ENCODE results near the gene SUSD4. TPM values are rescaled to one million over a fixed set of nuclear protein-coding genes. Genes with fewer than 3 reads are reported as not detected.

Gene SUSD4
- total RNA-seq, 2 experiments from 2014 or later = 13.0 to 13.8 TPM

DNA sequence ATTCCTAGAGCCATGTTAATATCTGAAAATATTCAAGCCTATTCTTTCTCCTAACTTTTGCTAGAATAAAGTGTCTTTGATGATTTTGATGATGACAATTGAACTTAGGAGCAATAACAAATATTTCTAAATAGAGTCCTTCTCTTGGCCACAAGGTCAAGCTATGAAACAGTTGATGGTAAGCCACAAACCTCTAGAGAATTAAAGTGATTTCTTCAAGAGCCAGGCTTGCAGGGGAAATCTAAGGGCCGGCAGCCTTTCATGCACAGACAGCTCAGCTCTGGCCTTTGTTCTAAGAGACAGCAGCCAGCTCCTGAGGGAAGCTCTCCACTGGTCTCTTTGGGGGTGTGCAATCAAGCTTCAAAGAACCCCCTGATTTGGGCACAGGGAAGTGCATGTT lies 59.0 kb downstream of the SUSD4 start:
- ChIA-PET CTCF (no interaction called here), POLR2A (no interaction called here)
- DNase-seq (no peak), ATAC-seq (ENCODE audit: poor library complexity) (no peak)
- Histone ChIP-seq H3K9me3 (ENCODE audit: control insufficient read depth in 1 of 2, insufficient read depth in 1 of 2, low read length in 2 of 2) (peaks cover 0 to 3% of the 10 kb centered on the region in 2 experiments), H3K36me3 (ENCODE audit: insufficient read depth, low read length) (no peaks in the 10 kb centered on the region), H3K27ac (ENCODE audit: low read depth in 1 of 2, low read length in 2 of 2) (no peak overlapping the region), H3K4me3 (ENCODE audit: low read length) (no peak overlapping the region), H3K27me3 (ENCODE audit: control insufficient read depth in 1 of 2, insufficient read depth in 2 of 2, low read length in 2 of 2) (no peaks in the 10 kb centered on the region), H3K4me1 (ENCODE audit: insufficient read depth, low read length) (peaks cover 26% of the 10 kb centered on the region)
- H3K36me3 Mint-ChIP-seq (ENCODE audit: low read depth) = peaks cover 6% of the 10 kb centered on the region
- TF ChIP-seq, protein P1, sequence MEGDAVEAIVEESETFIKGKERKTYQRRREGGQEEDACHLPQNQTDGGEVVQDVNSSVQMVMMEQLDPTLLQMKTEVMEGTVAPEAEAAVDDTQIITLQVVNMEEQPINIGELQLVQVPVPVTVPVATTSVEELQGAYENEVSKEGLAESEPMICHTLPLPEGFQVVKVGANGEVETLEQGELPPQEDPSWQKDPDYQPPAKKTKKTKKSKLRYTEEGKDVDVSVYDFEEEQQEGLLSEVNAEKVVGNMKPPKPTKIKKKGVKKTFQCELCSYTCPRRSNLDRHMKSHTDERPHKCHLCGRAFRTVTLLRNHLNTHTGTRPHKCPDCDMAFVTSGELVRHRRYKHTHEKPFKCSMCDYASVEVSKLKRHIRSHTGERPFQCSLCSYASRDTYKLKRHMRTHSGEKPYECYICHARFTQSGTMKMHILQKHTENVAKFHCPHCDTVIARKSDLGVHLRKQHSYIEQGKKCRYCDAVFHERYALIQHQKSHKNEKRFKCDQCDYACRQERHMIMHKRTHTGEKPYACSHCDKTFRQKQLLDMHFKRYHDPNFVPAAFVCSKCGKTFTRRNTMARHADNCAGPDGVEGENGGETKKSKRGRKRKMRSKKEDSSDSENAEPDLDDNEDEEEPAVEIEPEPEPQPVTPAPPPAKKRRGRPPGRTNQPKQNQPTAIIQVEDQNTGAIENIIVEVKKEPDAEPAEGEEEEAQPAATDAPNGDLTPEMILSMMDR (IDR thresholded peaks at IDR 0.05) = no peak
- no peak overlapping the region for H3K27ac Mint-ChIP-seq
- no peak overlapping the region for H3K4me3 Mint-ChIP-seq
- H3K9me3 Mint-ChIP-seq = peaks cover 2% of the 10 kb centered on the region
- intact Hi-C loops (cut with DNase I, micrococcal nuclease) = no loop called here
- H3K27me3 Mint-ChIP-seq = no peaks in the 10 kb centered on the region
- peaks cover 46% of the 10 kb centered on the region for H3K4me1 Mint-ChIP-seq (ENCODE audit: low read depth)

DNA sequence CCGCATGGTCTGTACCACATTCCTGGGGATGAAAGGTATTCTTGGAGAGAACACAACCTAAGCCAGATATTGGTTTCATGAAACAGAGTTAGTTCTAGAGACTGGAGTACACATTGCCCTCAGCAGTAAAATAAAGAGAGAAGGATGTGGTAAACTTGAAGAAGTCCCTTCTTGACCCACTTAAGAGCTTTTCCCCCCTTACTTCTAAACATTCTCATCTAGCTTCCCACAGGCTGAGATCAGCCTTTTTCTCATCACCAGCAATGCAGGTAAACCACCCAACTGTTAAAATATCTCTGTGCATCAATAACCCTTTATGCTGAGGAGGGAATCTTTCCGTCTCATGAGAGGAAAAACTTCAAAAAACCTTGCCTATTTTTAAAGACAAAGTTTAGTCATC lies 62.6 kb downstream of the SUSD4 start:
- Histone ChIP-seq H3K4me1 (ENCODE audit: insufficient read depth, low read length) (peaks cover 23% of the 10 kb centered on the region), H3K27ac (ENCODE audit: low read depth in 1 of 2, low read length in 2 of 2) (peak overlapping the region in 1 of 2 donors; percentile 24), H3K36me3 (ENCODE audit: insufficient read depth, low read length) (no peaks in the 10 kb centered on the region), H3K27me3 (ENCODE audit: control insufficient read depth in 1 of 2, insufficient read depth in 2 of 2, low read length in 2 of 2) (no peaks in the 10 kb centered on the region), H3K4me3 (ENCODE audit: low read length) (no peak overlapping the region), H3K9me3 (ENCODE audit: control insufficient read depth in 1 of 2, insufficient read depth in 1 of 2, low read length in 2 of 2) (peaks cover 0 to 3% of the 10 kb centered on the region in 2 experiments)
- peaks cover 32% of the 10 kb centered on the region for H3K4me1 Mint-ChIP-seq (ENCODE audit: low read depth)
- DNase-seq = peak in 3 of 14 experiments; percentile 22 to 43 (median 30)
- ChIA-PET POLR2A (no interaction called here), CTCF (no interaction called here)
- TF ChIP-seq, protein P1 (IDR thresholded peaks at IDR 0.05) = no peak
- peak overlapping the region; percentile 59 for H3K27ac Mint-ChIP-seq
- peaks cover 6% of the 10 kb centered on the region for H3K36me3 Mint-ChIP-seq (ENCODE audit: low read depth)
- peak overlapping the region; percentile 39 for H3K4me3 Mint-ChIP-seq
- ATAC-seq (ENCODE audit: poor library complexity) = peak; percentile 66
- H3K9me3 Mint-ChIP-seq = peaks cover 2% of the 10 kb centered on the region
- intact Hi-C loops (cut with DNase I, micrococcal nuclease) = no loop called here
- no peaks in the 10 kb centered on the region for H3K27me3 Mint-ChIP-seq

DNA sequence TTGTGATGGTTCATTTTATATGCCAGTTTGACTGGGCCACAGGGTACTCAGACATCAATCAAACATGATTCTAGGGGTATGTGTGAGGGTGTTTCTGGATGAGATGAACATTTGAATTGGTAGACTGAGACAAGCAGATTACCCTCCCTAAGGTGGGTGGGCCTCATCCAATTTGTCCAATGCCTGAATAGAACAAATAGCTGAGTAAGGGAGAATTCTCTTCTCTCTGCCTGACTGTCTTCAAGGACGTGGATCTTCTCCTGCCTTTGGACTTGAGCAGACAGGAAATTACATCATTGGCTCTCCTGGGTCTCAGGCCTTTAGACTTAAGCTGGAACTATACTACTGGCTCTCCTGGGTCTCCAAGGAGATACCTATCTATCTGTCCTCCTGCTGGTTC lies 64.4 kb downstream of the SUSD4 start:
- CTCF ChIA-PET = no interaction called here
- peaks cover 32% of the 10 kb centered on the region for H3K4me1 Mint-ChIP-seq (ENCODE audit: low read depth)
- DNase-seq (no peak), ATAC-seq (ENCODE audit: poor library complexity) (no peak)
- H3K27ac ChIP-seq (ENCODE audit: low read depth in 1 of 2, low read length in 2 of 2) = no peak overlapping the region
- TF ChIP-seq, protein P1 (IDR thresholded peaks at IDR 0.05) = no peak
- H3K4me1 ChIP-seq (ENCODE audit: insufficient read depth, low read length) = peaks cover 23% of the 10 kb centered on the region
- H3K4me3 Mint-ChIP-seq = no peak overlapping the region
- H3K36me3 Mint-ChIP-seq (ENCODE audit: low read depth) = peaks cover 6% of the 10 kb centered on the region
- intact Hi-C loops (cut with DNase I, micrococcal nuclease) = no loop called here
- no peak overlapping the region for H3K4me3 ChIP-seq (ENCODE audit: low read length)
- no peak overlapping the region for H3K27ac Mint-ChIP-seq
- H3K27me3 ChIP-seq (ENCODE audit: control insufficient read depth in 1 of 2, insufficient read depth in 2 of 2, low read length in 2 of 2) = no peaks in the 10 kb centered on the region
- POLR2A ChIA-PET = no interaction called here
- H3K27me3 Mint-ChIP-seq = no peaks in the 10 kb centered on the region
- no peaks in the 10 kb centered on the region for H3K36me3 ChIP-seq (ENCODE audit: insufficient read depth, low read length)
- H3K9me3 ChIP-seq (ENCODE audit: control insufficient read depth in 1 of 2, insufficient read depth in 1 of 2, low read length in 2 of 2) = peaks cover 0 to 3% of the 10 kb centered on the region in 2 experiments
- H3K9me3 Mint-ChIP-seq = peaks cover 2% of the 10 kb centered on the region
